Hepatocyte (in vitro differentiated cells): ENCODE data around the gene AFAP1L2.

Experiments
- EZH2phosphoT487 ChIP-seq: fragments of 200-600 bp; sonication (generic); IDR thresholded peaks from one replicate; pipeline ENCODE4 v1.6.1; 2018; ENCODE audit warnings: antibody characterized with exemption, mild to moderate bottlenecking, low read depth, moderate library complexity; ENCODE audit not compliant: unreplicated experiment, severe bottlenecking
- TF ChIP-seq, protein P1 (sequence below): fragments of 200-600 bp; sonication (generic); IDR thresholded peaks from 2 replicates; pipeline ENCODE4 v1.5.1; 2016; ENCODE audit warnings: antibody characterized with exemption, mild to moderate bottlenecking; ENCODE audit not compliant: poor library complexity

DNA sequence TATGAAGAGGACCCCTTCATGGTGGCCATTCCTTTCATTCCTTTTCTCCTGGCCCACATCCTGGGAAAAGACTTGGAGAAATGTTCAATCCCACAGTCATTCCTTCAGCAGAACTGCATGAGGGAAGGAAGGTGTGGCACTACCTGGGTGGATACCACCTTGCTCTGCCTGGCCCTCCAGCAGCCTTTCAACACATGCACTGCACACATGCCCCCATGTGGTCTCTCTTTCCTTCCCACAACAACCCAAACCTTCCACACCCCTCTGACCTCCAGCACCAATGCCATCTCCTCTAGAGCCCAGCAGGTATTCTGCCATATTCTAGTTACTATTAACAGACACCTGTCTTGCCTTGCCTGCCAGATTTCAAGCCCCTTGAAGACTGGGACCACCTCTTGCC, 40.5 kb upstream of the AFAP1L2 start:
- TF ChIP-seq, protein P1, sequence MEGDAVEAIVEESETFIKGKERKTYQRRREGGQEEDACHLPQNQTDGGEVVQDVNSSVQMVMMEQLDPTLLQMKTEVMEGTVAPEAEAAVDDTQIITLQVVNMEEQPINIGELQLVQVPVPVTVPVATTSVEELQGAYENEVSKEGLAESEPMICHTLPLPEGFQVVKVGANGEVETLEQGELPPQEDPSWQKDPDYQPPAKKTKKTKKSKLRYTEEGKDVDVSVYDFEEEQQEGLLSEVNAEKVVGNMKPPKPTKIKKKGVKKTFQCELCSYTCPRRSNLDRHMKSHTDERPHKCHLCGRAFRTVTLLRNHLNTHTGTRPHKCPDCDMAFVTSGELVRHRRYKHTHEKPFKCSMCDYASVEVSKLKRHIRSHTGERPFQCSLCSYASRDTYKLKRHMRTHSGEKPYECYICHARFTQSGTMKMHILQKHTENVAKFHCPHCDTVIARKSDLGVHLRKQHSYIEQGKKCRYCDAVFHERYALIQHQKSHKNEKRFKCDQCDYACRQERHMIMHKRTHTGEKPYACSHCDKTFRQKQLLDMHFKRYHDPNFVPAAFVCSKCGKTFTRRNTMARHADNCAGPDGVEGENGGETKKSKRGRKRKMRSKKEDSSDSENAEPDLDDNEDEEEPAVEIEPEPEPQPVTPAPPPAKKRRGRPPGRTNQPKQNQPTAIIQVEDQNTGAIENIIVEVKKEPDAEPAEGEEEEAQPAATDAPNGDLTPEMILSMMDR, result no peak
- no peak for TF ChIP-seq EZH2phosphoT487
